GM19351 (cell line): Measurements from ENCODE around the gene RREB1.

Experiments used
- ATAC-seq: cut with Tn5 transposase; IDR thresholded peaks from one replicate; pipeline ENCODE4 v1.9.1; 2021; ENCODE audit warnings: mild to moderate bottlenecking, moderate library complexity; ENCODE audit not compliant: unreplicated experiment

Gene RREB1

DNA sequence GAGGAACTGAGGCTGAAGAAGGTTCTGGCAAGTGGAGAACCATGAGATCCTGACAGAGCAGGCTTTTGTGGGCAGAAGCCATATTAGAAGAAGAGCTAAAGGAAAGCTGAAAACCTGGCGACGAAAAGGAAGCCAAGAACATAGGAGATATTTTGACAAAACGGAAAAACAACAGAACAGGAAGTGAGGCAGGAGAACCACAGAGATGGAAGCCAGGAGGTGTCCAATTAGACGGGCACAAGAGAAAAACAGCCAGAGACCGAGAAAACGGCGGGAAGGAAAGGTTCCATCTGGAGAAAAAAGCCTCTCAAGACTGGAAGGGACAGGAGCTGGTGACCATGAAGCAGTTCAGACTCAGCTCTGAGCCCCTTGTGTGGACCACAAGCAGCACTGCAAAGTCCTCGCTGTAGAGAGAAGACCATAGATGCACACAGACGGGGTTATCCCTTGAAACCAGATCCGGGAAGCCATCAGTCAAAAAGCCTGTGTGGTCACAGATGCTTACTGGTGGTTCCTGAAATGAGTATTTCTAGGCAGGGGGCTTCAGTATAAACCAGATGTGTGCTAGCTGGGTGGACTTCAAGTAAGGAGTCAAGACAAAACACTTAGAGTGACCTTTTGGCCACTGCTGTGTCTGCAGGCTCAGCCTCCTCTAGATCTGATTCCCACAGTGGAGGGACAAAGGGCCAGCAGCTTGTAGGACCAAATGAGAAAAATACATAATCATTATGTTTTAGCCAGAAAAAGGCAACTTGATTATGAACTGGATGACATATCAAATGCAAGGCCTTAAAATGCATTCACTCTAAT is 174.5 kb downstream of the RREB1 start:
- ATAC-seq = no peak

DNA sequence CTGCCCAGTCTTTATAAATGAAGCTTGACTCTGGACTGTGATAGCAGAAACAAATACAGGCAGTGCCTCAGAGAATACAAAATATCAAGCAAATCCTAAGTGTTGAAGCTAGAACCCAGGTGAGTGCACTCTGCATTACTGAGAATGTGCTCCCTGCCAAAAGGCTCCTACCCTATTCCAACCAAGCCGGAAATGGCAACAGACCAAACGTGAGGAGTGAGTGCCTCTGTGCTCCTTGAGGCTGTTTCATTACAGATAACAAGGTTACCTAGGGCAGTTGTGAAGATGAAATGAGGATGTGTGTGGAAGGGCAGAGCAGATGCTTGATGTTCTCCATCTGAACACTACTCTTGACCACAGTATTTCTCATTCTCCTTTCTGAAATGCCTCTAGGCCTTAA is 175.9 kb downstream of the RREB1 start:
- ATAC-seq = no peak

- ATAC-seq = no peak
Observed at GRCh38 chr6:7285416-7285815, 177.7 kb downstream of the RREB1 start.

DNA sequence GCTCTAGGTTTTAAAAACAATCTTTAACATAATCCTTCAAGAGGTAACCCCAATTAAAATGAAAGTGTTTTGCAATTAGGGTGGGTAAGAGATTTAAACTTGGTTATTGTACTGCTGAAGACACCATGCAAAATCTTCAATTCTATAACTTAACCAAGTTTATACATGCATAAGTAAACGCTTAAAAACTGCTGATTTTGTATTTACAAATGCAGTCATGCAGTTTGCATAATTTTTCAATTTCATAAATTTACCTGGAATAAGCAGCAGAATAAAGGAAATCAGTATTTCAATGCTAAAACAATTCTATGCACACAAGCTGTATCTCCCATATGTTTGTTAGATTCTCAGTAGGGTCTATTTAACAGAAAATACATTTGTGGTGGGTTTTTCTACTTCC is 182.3 kb downstream of the RREB1 start:
- no peak for ATAC-seq

DNA sequence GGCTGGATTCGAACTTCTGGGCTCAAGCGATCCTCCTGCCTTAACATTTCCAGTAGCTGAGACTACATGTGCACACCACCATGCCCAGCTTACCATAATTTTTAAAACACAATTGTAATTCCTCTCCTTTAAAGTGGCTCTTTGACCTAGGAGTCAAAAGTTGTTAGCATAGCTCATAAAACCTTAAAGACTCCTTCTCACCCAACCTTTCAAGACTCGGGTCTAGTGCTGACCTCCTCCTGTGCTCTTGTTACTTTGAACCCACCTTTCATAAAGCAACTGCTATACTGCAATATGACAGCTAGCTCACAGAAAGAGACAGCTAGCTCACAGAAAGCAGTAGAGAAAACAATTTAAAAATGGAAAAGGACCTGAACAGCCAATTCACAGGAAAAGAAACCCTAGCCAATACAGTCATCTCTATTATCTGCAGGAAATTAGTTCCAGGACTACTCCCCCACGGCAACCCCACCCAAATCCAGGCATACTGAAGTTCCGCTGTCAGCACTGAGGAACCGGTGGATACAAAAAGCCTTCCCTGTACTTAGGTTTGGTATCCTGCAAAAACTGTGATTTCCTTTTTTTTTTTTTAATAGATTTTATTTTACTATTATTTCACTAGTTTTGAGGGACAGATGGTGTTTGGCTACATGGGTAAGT is 185.0 kb downstream of the RREB1 start:
- ATAC-seq = no peak

- no peak for ATAC-seq
Observed at GRCh38 chr6:7295916-7296315, 188.2 kb downstream of the RREB1 start.

GRCh38 chr6:7296602-7297001 is 188.8 kb downstream of the RREB1 start:
- ATAC-seq = no peak

GRCh38 chr6:7298113-7298512 is 190.4 kb downstream of the RREB1 start:
- no peak for ATAC-seq

GRCh38 chr6:7300926-7301325 is 193.2 kb downstream of the RREB1 start:
- no peak for ATAC-seq
